Activated gamma-delta T cell (primary cell): ENCODE results near the gene PBX1.

Source experiments
- DNase-seq: peaks from one replicate; lab custom pipeline; 2025; lab: John Stamatoyannopoulos, UW

The PBX1 gene

DNA sequence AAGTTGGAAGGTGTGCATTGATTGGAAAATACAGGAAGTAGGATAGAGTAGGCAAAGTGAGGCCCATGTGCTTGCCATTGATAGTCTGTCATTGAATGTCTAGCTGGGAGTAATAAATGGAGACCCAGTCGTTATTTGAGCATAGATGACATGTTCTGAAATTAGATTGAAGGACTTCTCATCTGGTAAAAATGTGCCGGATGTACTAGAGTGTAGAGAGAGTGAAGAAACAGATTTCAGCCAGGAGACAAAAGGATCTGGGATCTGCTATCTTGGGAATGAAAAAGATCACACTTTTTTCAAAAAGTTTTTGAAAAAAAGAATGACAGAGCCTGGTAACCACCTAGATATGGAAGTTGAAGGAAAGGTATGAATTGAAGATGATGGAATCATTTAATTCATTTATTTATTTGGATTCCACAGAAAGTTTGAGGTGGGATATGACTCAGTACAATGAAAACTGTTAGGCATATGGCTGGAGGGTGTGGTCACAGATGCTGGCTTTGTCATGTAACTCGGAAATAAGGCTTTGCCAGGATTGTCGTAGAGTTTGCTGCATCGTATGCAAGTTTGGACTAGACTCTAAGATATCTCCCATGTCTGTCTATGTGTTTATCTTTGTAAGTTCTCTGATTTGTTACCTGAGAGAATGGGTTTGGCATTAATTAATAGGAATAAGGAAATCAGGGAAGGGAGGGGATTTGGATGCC, 137.1 kb downstream of the PBX1 start:
- DNase-seq, result no peak

- no peak for DNase-seq
Measured at GRCh38 chr1:164699815-164700491, 141.0 kb downstream of the PBX1 start.

- no peak for DNase-seq
Measured at GRCh38 chr1:164700683-164701082, 141.7 kb downstream of the PBX1 start.

DNA sequence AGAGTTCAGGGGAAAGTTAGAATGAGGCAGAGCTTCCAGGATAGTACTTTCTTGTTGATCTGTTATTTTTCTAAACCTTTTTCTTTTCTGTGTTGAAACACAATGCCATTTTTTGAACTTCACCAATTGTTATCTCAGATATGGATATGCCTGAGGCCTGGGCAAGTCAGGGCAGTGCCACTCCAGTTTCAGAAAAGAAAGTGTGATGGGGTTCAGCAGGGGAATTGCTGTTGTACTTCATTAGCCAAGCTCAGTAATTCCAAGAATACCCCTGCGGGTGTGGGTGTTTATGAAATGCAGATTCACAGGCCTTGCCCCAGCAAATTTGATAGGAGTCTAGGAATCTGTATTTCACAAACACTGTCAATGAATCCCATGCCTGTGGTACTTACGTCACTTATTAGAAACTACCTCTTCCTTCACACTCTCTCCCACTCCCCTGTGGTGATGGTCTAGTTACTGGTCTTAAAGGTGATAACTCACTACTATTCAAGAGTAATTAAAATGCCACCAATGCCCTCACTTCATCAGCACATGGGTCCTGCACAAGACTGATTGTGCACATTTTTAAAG, 142.3 kb downstream of the PBX1 start:
- DNase-seq, result no peak

DNA sequence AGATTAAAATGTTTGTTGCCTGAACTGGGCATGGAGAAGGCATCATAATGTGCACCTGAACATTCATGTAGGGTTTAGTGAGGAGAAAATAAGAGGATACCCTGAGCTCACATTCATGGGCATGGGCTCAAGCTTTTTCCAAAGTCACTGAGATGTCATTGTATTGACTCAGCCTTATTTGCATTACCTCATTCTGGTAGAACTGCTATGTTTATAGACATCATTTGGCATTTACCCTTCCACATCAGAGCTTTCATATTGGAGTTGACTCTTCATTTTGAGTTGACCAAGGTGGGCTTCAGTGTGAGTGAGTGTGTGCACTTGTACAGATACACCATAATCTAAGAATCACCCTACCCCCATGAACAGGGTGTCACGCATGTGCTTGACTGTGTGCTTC, 143.2 kb downstream of the PBX1 start:
- no peak for DNase-seq

DNA sequence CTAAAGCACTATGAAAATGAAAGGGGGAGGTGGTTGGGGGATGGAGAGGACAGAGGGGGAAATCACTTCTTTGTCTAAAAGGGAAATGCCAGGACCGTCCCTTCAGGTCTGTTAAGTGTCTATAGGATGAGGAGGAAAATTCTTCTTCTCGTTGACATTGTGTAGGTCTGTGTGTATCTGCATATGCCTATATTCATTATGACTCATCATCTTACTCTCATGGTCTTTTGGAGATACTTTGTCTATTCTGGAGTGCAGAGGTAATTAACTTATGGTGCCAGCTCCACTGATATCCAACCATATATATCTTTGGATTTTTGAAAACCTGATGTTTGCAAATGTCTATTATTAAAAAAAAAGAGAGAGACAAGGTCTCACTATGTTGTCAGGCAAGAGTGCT, 143.7 kb downstream of the PBX1 start:
- DNase-seq, result no peak

DNA sequence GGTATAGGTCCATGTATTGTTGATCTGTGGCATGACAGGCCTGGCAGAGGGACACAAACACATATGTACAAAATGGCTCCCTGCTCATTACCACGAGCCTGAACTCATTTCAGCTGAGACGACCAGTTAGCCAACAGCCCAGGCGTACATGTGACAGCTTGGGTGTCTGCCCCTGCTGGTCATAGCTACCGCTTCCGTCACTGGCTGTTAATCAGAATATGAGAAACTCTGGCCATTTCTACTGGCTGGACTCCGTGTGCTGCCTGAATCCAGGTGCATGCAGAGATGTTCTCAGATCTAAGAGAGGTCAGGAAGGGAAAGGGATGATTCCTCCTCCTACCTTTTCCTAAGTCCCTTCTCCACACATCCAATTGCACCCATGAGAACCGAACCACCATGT, 144.5 kb downstream of the PBX1 start:
- DNase-seq, result no peak

- no peak for DNase-seq
Measured at GRCh38 chr1:164703960-164704411, 145.0 kb downstream of the PBX1 start.

DNA sequence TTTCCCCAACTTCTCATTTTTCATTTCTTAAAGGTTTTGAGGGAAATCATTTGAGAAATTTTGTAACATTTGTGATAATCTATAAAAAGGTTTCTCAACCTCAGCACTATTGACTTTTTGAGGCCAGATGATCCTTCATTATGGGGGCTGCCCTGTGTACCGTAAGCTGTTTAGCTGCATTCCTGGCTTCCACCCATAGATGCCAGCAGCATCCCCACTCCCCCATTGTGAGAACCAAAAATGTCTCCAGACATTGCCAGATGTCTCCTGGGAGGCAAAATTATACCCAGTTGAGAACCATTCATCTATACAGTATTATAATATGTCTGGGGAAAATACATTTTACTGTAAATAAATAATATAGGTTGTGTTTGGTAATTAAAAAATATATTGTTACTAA, 146.0 kb downstream of the PBX1 start:
- DNase-seq, result no peak

GRCh38 chr1:164706606-164706987, 147.6 kb downstream of the PBX1 start:
- DNase-seq, result no peak

GRCh38 chr1:164707868-164708331, 148.9 kb downstream of the PBX1 start:
- DNase-seq, result no peak

GRCh38 chr1:164708596-164708995, 149.6 kb downstream of the PBX1 start:
- DNase-seq, result no peak

DNA sequence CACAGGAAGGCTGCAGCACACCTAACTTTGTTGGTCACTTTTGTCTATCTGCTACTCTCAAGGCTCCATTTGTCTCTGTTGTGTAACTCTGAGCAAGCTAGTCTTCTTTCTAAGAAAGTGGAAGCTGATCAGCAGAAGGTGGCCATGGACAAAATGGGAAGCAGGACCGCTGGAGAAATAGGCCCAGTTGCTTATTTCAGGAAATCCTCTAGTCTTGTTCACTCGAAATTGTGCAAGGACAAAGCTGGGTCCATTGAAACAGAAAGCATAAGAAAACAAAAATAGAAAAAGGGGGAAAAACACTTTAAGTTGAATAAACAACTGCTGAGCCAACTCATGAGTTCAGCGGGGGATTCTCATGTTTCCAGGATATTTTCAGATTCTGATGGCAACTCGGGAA, 150.1 kb downstream of the PBX1 start:
- no peak for DNase-seq

- no peak for DNase-seq
Measured at GRCh38 chr1:164709541-164710278, 150.7 kb downstream of the PBX1 start.

DNA sequence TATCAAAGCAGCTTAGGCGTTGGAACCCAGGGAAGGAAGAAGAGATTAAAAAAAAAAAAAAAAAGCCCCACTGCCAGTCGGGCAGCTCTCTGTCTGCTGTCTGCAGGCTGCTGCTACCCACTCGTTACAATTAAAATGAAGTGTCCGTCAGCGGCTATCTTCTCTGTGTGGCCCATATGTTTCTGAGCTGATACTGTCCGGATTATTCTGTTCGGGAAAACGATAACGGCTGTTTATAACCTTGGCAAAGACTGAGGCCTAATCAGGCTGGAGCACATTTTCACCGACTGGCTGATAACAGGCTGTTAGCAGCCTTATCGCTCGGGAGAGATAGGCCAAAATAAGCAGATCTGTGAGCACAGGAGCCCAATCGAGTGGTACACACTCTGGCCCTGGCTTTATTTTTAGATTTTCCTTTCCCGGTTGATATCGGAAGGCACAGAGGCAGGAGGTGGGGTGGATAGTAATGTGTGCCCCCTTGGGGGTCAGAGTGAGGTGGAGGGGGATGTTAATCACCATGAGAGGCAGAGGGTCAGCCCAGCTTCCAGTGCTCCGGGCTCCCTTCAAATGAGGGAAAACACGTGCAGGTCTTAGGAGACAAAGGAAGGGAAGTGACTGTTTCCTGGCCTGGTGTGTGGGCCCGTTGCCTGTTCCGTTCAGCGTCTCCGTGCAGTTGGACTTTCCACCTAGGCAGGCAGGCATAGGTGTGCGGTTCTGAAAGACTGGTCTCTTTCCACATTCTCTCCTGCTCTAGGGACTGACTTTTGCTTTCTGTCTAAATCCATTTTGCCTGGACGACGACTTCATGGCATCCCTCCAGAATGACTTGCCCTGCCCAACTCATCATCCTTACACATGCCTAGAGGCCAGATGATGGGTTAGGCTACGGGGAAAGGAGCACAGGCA, 153.4 kb downstream of the PBX1 start:
- no peak for DNase-seq

DNA sequence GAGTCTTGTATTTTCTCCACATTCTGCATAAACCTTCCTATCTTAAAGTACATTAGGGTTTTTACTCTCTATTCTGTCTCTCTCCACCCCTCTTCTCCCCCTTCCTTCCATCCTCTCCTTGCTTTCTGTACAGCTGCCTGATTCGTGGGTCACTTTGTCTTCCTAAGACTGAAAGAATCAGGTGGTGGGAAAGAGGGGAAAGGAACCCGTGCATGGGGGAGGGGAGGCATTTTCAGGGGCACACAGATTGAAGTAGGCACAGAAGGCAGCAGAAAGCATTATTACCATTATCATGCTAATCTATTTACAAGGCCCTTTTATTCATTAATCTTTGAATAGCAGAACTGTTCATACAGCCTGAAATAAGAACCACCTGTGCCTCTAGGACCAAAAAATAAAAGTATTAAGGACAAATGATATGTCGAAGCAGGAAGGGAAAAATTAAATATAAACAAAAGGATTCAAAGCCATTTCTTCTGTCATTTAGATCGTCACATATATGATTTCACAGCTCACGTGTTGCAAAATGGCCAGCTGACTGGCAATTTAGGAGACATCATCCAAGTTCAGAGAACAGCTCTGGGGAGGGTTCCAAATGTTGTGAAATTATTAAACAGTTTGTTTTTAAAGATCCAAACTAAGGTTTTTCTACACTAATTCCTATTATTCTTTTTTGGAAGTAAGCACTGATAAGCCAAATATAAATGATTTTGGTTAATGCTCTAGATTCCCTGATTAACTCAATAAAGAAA, 154.6 kb downstream of the PBX1 start:
- DNase-seq, result no peak

DNA sequence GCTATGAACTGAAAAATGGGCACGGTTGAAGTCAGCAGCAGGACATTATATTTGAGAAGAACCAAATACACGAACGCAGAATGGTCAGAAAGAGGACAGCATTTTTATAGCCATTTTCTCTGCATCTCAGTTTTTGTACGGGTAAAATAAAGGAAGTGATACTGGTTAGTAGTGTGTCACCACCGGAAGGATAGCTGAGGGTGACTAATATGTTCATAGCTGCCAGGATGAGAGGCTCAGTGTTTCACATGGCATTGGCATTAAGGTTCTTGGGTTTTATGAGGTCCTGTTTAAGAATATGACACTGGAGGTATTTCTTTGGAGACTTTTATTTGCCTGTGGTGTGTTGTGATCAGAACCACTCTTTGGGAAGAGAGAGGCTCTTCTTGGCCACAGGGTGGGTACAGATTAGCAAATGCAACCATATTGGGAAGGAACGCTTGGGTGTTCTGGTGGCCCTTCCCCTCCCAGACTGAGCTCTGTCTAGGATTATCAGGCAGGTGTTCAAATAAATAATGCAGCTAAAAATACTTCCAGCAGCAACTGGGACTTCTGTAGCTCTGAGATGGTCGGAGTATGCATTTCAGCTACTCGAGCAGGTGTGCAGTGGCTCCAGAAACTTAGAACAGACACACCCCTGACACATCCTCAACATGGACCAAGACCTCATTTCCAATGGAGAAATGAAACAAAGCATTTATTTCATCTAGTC, 158.2 kb downstream of the PBX1 start:
- no peak for DNase-seq

- no peak for DNase-seq
Measured at GRCh38 chr1:164718821-164719220, 159.8 kb downstream of the PBX1 start.

- DNase-seq, result no peak
Measured at GRCh38 chr1:164719676-164720439, 160.9 kb downstream of the PBX1 start.
